ENCODE results near the gene FOXF1.

GRCh38 chr16:86525696-86526095 is 15.4 kb downstream of the FOXF1 start:
- no peak for TF ChIP-seq POLR2A (IDR thresholded peaks at IDR 0.05; ENCODE audit: low read depth, low read length)
- TF ChIP-seq POLR2AphosphoS5 (IDR thresholded peaks at IDR 0.05; ENCODE audit: low read depth, low read length) = no peak

Data from GM12892 (cell line).